Measurements from ENCODE around the gene ARSI.

Gene ARSI

GRCh38 chr5:150289551-150290390 is 12.9 kb downstream of the ARSI start, which contains the start of gene CAMK2A:
TSS of gene CAMK2A (minus strand) at chr5:150289773. CDS start at chr5:150289625, 148 bp downstream.
- DNase-seq (ENCODE audit: extremely low spot score): no peak
- CTCF ChIA-PET: no interaction called here
- TF ChIP-seq SUZ12 (IDR thresholded peaks at IDR 0.05): no peak
- no peak for TF ChIP-seq LEF1 (IDR thresholded peaks at IDR 0.05; ENCODE audit: borderline replicate concordance)
- no peak for TF ChIP-seq SP1 (IDR thresholded peaks at IDR 0.05)
- TF ChIP-seq ARNT (IDR thresholded peaks at IDR 0.05): no peak
- TF ChIP-seq ELF4 (IDR thresholded peaks at IDR 0.05): no peak
- no peak for TF ChIP-seq HDGF (IDR thresholded peaks at IDR 0.05; ENCODE audit: borderline replicate concordance)
- no peak for TF ChIP-seq TARDBP (IDR thresholded peaks at IDR 0.05)
- TF ChIP-seq CTBP1 (IDR thresholded peaks at IDR 0.05; ENCODE audit: borderline replicate concordance): no peak
- no peak for TF ChIP-seq FOXK2 (IDR thresholded peaks at IDR 0.05)
- no peak for TF ChIP-seq BHLHE40 (IDR thresholded peaks at IDR 0.05; ENCODE audit: borderline replicate concordance)
- no peak for TF ChIP-seq FOXM1 (IDR thresholded peaks at IDR 0.05; ENCODE audit: borderline replicate concordance)
- TF ChIP-seq PKNOX1 (IDR thresholded peaks at IDR 0.05): no peak
- no peak for TF ChIP-seq NFRKB (IDR thresholded peaks at IDR 0.05)
- no peak for TF ChIP-seq ZNF384 (IDR thresholded peaks at IDR 0.05)
- TF ChIP-seq L3MBTL2 (conservative IDR thresholded peaks at IDR 0.05): no peak
- POLR2A ChIA-PET: no interaction called here

GRCh38 chr5:150288791-150289190 is 13.9 kb downstream of the ARSI start:
- no peak for DNase-seq (ENCODE audit: extremely low spot score)
- TF ChIP-seq TARDBP (IDR thresholded peaks at IDR 0.05) (no peak), FOXK2 (IDR thresholded peaks at IDR 0.05) (no peak), BHLHE40 (IDR thresholded peaks at IDR 0.05; ENCODE audit: borderline replicate concordance) (no peak), SP1 (IDR thresholded peaks at IDR 0.05) (no peak), ZNF384 (IDR thresholded peaks at IDR 0.05) (no peak), L3MBTL2 (conservative IDR thresholded peaks at IDR 0.05) (no peak), CTBP1 (IDR thresholded peaks at IDR 0.05; ENCODE audit: borderline replicate concordance) (no peak), SUZ12 (IDR thresholded peaks at IDR 0.05) (no peak), FOXM1 (IDR thresholded peaks at IDR 0.05; ENCODE audit: borderline replicate concordance) (no peak), FOXA1 (IDR thresholded peaks at IDR 0.05) (no peak), LEF1 (IDR thresholded peaks at IDR 0.05; ENCODE audit: borderline replicate concordance) (no peak), NFRKB (IDR thresholded peaks at IDR 0.05) (no peak), HDGF (IDR thresholded peaks at IDR 0.05; ENCODE audit: borderline replicate concordance) (no peak), ELF4 (IDR thresholded peaks at IDR 0.05) (no peak), ARNT (IDR thresholded peaks at IDR 0.05) (no peak), PKNOX1 (IDR thresholded peaks at IDR 0.05) (no peak)
- CTCF ChIA-PET: no interaction called here
- POLR2A ChIA-PET: no interaction called here

GRCh38 chr5:150288361-150288760 is 14.3 kb downstream of the ARSI start:
- POLR2A ChIA-PET: no interaction called here
- CTCF ChIA-PET: no interaction called here

GRCh38 chr5:150286820-150287219 is 15.9 kb downstream of the ARSI start:
- ChIA-PET POLR2A (no interaction called here), CTCF (interaction anchor here (0.6 to 1.2 kb wide), 3 partner anchors 32 to 1113 kb away, joined by 4 to 5 read pairs (median 4); no protein-coding TSS in a partner anchor)
- no peak for TF ChIP-seq BHLHE40 (IDR thresholded peaks at IDR 0.05; ENCODE audit: borderline replicate concordance)
- no peak for TF ChIP-seq ZNF384 (IDR thresholded peaks at IDR 0.05)
- no peak for TF ChIP-seq ELF4 (IDR thresholded peaks at IDR 0.05)
- TF ChIP-seq HDGF (IDR thresholded peaks at IDR 0.05; ENCODE audit: borderline replicate concordance): no peak
- no peak for TF ChIP-seq NFRKB (IDR thresholded peaks at IDR 0.05)
- DNase-seq (ENCODE audit: extremely low spot score): peak; percentile 66

More at GRCh38 chr5:150288361-150288760, 14.3 kb downstream of the ARSI start:
- no peak for DNase-seq (ENCODE audit: extremely low spot score)
- TF ChIP-seq FOXM1 (IDR thresholded peaks at IDR 0.05; ENCODE audit: borderline replicate concordance): no peak
- no peak for TF ChIP-seq ARNT (IDR thresholded peaks at IDR 0.05)
- no peak for TF ChIP-seq SUZ12 (IDR thresholded peaks at IDR 0.05)
- TF ChIP-seq L3MBTL2 (conservative IDR thresholded peaks at IDR 0.05): no peak
- TF ChIP-seq ZNF384 (IDR thresholded peaks at IDR 0.05): no peak
- no peak for TF ChIP-seq PKNOX1 (IDR thresholded peaks at IDR 0.05)
- no peak for TF ChIP-seq HDGF (IDR thresholded peaks at IDR 0.05; ENCODE audit: borderline replicate concordance)
- TF ChIP-seq TARDBP (IDR thresholded peaks at IDR 0.05): no peak
- TF ChIP-seq SP1 (IDR thresholded peaks at IDR 0.05): no peak
- TF ChIP-seq FOXK2 (IDR thresholded peaks at IDR 0.05): no peak
- no peak for TF ChIP-seq FOXA1 (IDR thresholded peaks at IDR 0.05)
- TF ChIP-seq CTBP1 (IDR thresholded peaks at IDR 0.05; ENCODE audit: borderline replicate concordance): no peak
- no peak for TF ChIP-seq BHLHE40 (IDR thresholded peaks at IDR 0.05; ENCODE audit: borderline replicate concordance)
- TF ChIP-seq NFRKB (IDR thresholded peaks at IDR 0.05): no peak
- no peak for TF ChIP-seq LEF1 (IDR thresholded peaks at IDR 0.05; ENCODE audit: borderline replicate concordance)
- no peak for TF ChIP-seq ELF4 (IDR thresholded peaks at IDR 0.05)

GRCh38 chr5:150285114-150285513 is 17.6 kb downstream of the ARSI start:
- TF ChIP-seq FOXM1 (IDR thresholded peaks at IDR 0.05; ENCODE audit: borderline replicate concordance) (no peak), SP1 (IDR thresholded peaks at IDR 0.05) (no peak), CTBP1 (IDR thresholded peaks at IDR 0.05; ENCODE audit: borderline replicate concordance) (no peak)
- no peak for DNase-seq (ENCODE audit: extremely low spot score)
- ChIA-PET POLR2A (no interaction called here), CTCF (no interaction called here)

- ChIA-PET CTCF (interaction anchor here (0.7 kb wide), 1 partner anchor 96 kb away, joined by 4 read pairs; no protein-coding TSS in a partner anchor), POLR2A (no interaction called here)
These were observed 18.4 kb downstream of the ARSI start for GRCh38 chr5:150284311-150284710.

More at GRCh38 chr5:150284311-150284710, 18.4 kb downstream of the ARSI start:
- DNase-seq (ENCODE audit: extremely low spot score): no peak
- TF ChIP-seq L3MBTL2 (conservative IDR thresholded peaks at IDR 0.05) (no peak), PKNOX1 (IDR thresholded peaks at IDR 0.05) (no peak), ARNT (IDR thresholded peaks at IDR 0.05) (no peak), FOXM1 (IDR thresholded peaks at IDR 0.05; ENCODE audit: borderline replicate concordance) (no peak), SUZ12 (IDR thresholded peaks at IDR 0.05) (no peak), TARDBP (IDR thresholded peaks at IDR 0.05) (no peak), ELF4 (IDR thresholded peaks at IDR 0.05) (no peak), CTBP1 (IDR thresholded peaks at IDR 0.05; ENCODE audit: borderline replicate concordance) (no peak), LEF1 (IDR thresholded peaks at IDR 0.05; ENCODE audit: borderline replicate concordance) (no peak), ZNF384 (IDR thresholded peaks at IDR 0.05) (no peak), FOXK2 (IDR thresholded peaks at IDR 0.05) (no peak), SP1 (IDR thresholded peaks at IDR 0.05) (no peak), HDGF (IDR thresholded peaks at IDR 0.05; ENCODE audit: borderline replicate concordance) (no peak), FOXA1 (IDR thresholded peaks at IDR 0.05) (no peak), BHLHE40 (IDR thresholded peaks at IDR 0.05; ENCODE audit: borderline replicate concordance) (no peak)
